Muscle layer of colon (tissue), 2 donors: ENCODE results near the gene EOMES.
A peak's percentile ranks its signal among the peaks of the same experiment; 100 is the strongest.

ENCODE experiments used
- H3K27ac ChIP-seq: one replicate; pipeline ENCODE4 v1.7.0; 2013; ENCODE audit warnings: low read depth, mild to moderate bottlenecking, low read length, moderate library complexity
- H3K27me3 ChIP-seq, 2 donors: one replicate each; pipeline ENCODE4 v1.7.0; 2013; ENCODE audit warnings: low read length in 2 of 2, mild to moderate bottlenecking in 2 of 2; ENCODE audit not compliant: insufficient read depth in 2 of 2, control insufficient read depth in 1 of 2
- H3K36me3 ChIP-seq: one replicate; pipeline ENCODE4 v1.7.0; 2013; ENCODE audit warnings: mild to moderate bottlenecking, low read length; ENCODE audit not compliant: insufficient read depth
- H3K4me1 ChIP-seq: one replicate; pipeline ENCODE4 v1.7.0; 2013; ENCODE audit warnings: mild to moderate bottlenecking, low read length; ENCODE audit not compliant: insufficient read depth
- H3K4me3 ChIP-seq, 2 donors: one replicate each; pipeline ENCODE4 v1.7.0; 2013; ENCODE audit warnings: low read length in 2 of 2, low read depth in 1 of 2, mild to moderate bottlenecking in 1 of 2, moderate library complexity in 1 of 2
- H3K9ac ChIP-seq: one replicate; pipeline ENCODE4 v1.7.0; 2013; ENCODE audit warnings: low read length
- H3K9me3 ChIP-seq: one replicate; pipeline ENCODE4 v1.7.0; 2013; ENCODE audit warnings: mild to moderate bottlenecking, low read length
- donor health status: abdominal sarcoma.
- donor health status: Adenocarcinoma of cecum.

EOMES gene

GRCh38 chr3:27712136-27713077 is 9.7 kb downstream of the EOMES start:
- Histone ChIP-seq H3K27ac (no peak overlapping the region), H3K27me3 (peaks cover 35 to 40% of the 10 kb centered on the region in 2 donors), H3K36me3 (no peaks in the 10 kb centered on the region), H3K9ac (peak overlapping the region; percentile 18), H3K4me3 (peak overlapping the region; percentile 62 to 86), H3K9me3 (no peaks in the 10 kb centered on the region), H3K4me1 (peaks cover 16% of the 10 kb centered on the region)

GRCh38 chr3:27708250-27708649 is 13.9 kb downstream of the EOMES start:
- H3K36me3 ChIP-seq = no peaks in the 10 kb centered on the region

GRCh38 chr3:27699067-27699466 is 23.1 kb downstream of the EOMES start:
- H3K36me3 ChIP-seq = no peaks in the 10 kb centered on the region
- H3K9ac ChIP-seq = no peak overlapping the region
- H3K27ac ChIP-seq = no peak overlapping the region
- no peaks in the 10 kb centered on the region for H3K9me3 ChIP-seq
- no peak overlapping the region for H3K4me3 ChIP-seq
- H3K4me1 ChIP-seq = no peaks in the 10 kb centered on the region
- H3K27me3 ChIP-seq = no peaks in the 10 kb centered on the region

More at GRCh38 chr3:27708250-27708649, 13.9 kb downstream of the EOMES start:
- H3K4me1 ChIP-seq = no peaks in the 10 kb centered on the region
- H3K9ac ChIP-seq = no peak overlapping the region
- no peak overlapping the region for H3K27ac ChIP-seq
- H3K9me3 ChIP-seq = no peaks in the 10 kb centered on the region
- H3K4me3 ChIP-seq = no peak overlapping the region
- peaks cover 3 to 4% of the 10 kb centered on the region in 2 donors for H3K27me3 ChIP-seq

GRCh38 chr3:27696906-27697305 is 25.2 kb downstream of the EOMES start:
- H3K4me3 ChIP-seq = no peak overlapping the region
- H3K9ac ChIP-seq = no peak overlapping the region
- H3K36me3 ChIP-seq = no peaks in the 10 kb centered on the region
- no peaks in the 10 kb centered on the region for H3K9me3 ChIP-seq
- no peaks in the 10 kb centered on the region for H3K27me3 ChIP-seq
- no peak overlapping the region for H3K27ac ChIP-seq
- no peaks in the 10 kb centered on the region for H3K4me1 ChIP-seq

GRCh38 chr3:27695636-27696035 is 26.5 kb downstream of the EOMES start:
- Histone ChIP-seq H3K4me3 (no peak overlapping the region), H3K9ac (no peak overlapping the region), H3K27me3 (no peaks in the 10 kb centered on the region), H3K27ac (no peak overlapping the region), H3K4me1 (no peaks in the 10 kb centered on the region), H3K9me3 (no peaks in the 10 kb centered on the region), H3K36me3 (no peaks in the 10 kb centered on the region)

GRCh38 chr3:27688053-27688452 is 34.1 kb downstream of the EOMES start:
- Histone ChIP-seq H3K4me1 (no peaks in the 10 kb centered on the region), H3K27me3 (no peaks in the 10 kb centered on the region), H3K9me3 (no peaks in the 10 kb centered on the region), H3K36me3 (no peaks in the 10 kb centered on the region), H3K27ac (no peak overlapping the region), H3K9ac (no peak overlapping the region), H3K4me3 (no peak overlapping the region)

GRCh38 chr3:27686642-27687041 is 35.5 kb downstream of the EOMES start:
- Histone ChIP-seq H3K4me3 (no peak overlapping the region), H3K9ac (no peak overlapping the region), H3K36me3 (no peaks in the 10 kb centered on the region), H3K27ac (no peak overlapping the region), H3K4me1 (no peaks in the 10 kb centered on the region), H3K9me3 (no peaks in the 10 kb centered on the region), H3K27me3 (no peaks in the 10 kb centered on the region)

GRCh38 chr3:27685474-27685873 is 36.6 kb downstream of the EOMES start:
- no peaks in the 10 kb centered on the region for H3K36me3 ChIP-seq

GRCh38 chr3:27684302-27684701 is 37.8 kb downstream of the EOMES start:
- Histone ChIP-seq H3K4me3 (no peak overlapping the region), H3K27me3 (no peaks in the 10 kb centered on the region), H3K4me1 (peaks cover 10% of the 10 kb centered on the region), H3K9ac (no peak overlapping the region), H3K9me3 (no peaks in the 10 kb centered on the region), H3K36me3 (no peaks in the 10 kb centered on the region), H3K27ac (no peak overlapping the region)

More at GRCh38 chr3:27685474-27685873, 36.6 kb downstream of the EOMES start:
- Histone ChIP-seq H3K27me3 (no peaks in the 10 kb centered on the region), H3K4me3 (no peak overlapping the region), H3K4me1 (peaks cover 9% of the 10 kb centered on the region), H3K9ac (no peak overlapping the region), H3K27ac (no peak overlapping the region), H3K9me3 (no peaks in the 10 kb centered on the region)

- Histone ChIP-seq H3K36me3 (no peaks in the 10 kb centered on the region), H3K9me3 (no peaks in the 10 kb centered on the region), H3K27me3 (no peaks in the 10 kb centered on the region), H3K27ac (no peak overlapping the region), H3K4me3 (peak overlapping the region; percentile 14 to 39), H3K4me1 (peaks cover 10% of the 10 kb centered on the region), H3K9ac (no peak overlapping the region)
Measured at GRCh38 chr3:27681249-27681748, 40.8 kb downstream of the EOMES start.

GRCh38 chr3:27680517-27681246 is 41.4 kb downstream of the EOMES start:
- Histone ChIP-seq H3K27me3 (no peaks in the 10 kb centered on the region), H3K4me3 (peak overlapping the region in 1 of 2 donors; percentile 39), H3K27ac (no peak overlapping the region), H3K4me1 (peaks cover 10% of the 10 kb centered on the region), H3K9ac (no peak overlapping the region), H3K9me3 (no peaks in the 10 kb centered on the region), H3K36me3 (no peaks in the 10 kb centered on the region)
